Measurements from ENCODE around the gene DEFB128. TPM values are rescaled to one million over a fixed set of nuclear protein-coding genes. Genes with fewer than 3 reads are reported as not detected.

DEFB128 gene
- total RNA-seq (not detected), polyA plus RNA-seq (not detected), total RNA-seq (not detected)

- Histone ChIP-seq H3K9me3 (ENCODE audit: control insufficient read depth in 2 of 3, low read length in 3 of 3) (peaks cover 0 to 3% (median 0%) of the 10 kb centered on the region in 3 experiments), H3K36me3 (ENCODE audit: control insufficient read depth in 2 of 3, insufficient read depth in 3 of 3, low read length in 3 of 3) (no peaks in the 10 kb centered on the region), H3K4me3 (ENCODE audit: low read length) (no peak within 1 kb of the TSS), H3K27ac (ENCODE audit: low read depth, low read length) (no peak within 1 kb of the TSS), H3K4me1 (ENCODE audit: control insufficient read depth in 2 of 2, insufficient read depth in 2 of 2, low read length in 2 of 2) (no peaks in the 10 kb centered on the region), H3K27me3 (ENCODE audit: control insufficient read depth in 2 of 2, insufficient read depth in 2 of 2, low read length in 2 of 2) (no peaks in the 10 kb centered on the region)
- DNase-seq: no peak
- ChIA-PET CTCF (interaction anchor here (0.6 kb wide), 1 partner anchor 76 kb away, joined by 3 read pairs; no protein-coding TSS in a partner anchor), POLR2A (interaction anchor here (0.6 kb wide), 1 partner anchor 104 kb away, joined by 3 read pairs; no protein-coding TSS in a partner anchor)
- H3K36me3 Mint-ChIP-seq: peaks cover 0 to 4% (median 0%) of the 10 kb centered on the region in 5 donors
- intact Hi-C loops (cut with micrococcal nuclease): no loop called here
- H3K9me3 Mint-ChIP-seq: peaks cover under 1 to 32% (median 6%) of the 10 kb centered on the region in 11 donors
- no peak within 1 kb of the TSS for H3K4me3 Mint-ChIP-seq
- no peak within 1 kb of the TSS for H3K27ac Mint-ChIP-seq
- peaks cover 29 to 61% (median 43%) of the 10 kb centered on the region in 5 donors for H3K27me3 Mint-ChIP-seq
- H3K4me1 Mint-ChIP-seq: peaks cover 0 to 2% (median 0%) of the 10 kb centered on the region in 7 donors
- ATAC-seq: no peak
Measured at GRCh38 chr20:189611-190010, at the start of gene DEFB128. DEFB128 (minus strand) TSS chr20:189711; CDS start chr20:189623, 88 bp downstream.

GRCh38 chr20:237929-238328, 48.4 kb upstream of the DEFB128 start:
- Histone ChIP-seq H3K9me3 (ENCODE audit: control insufficient read depth in 2 of 3, low read length in 3 of 3) (no peaks in the 10 kb centered on the region), H3K4me1 (ENCODE audit: control insufficient read depth in 2 of 2, insufficient read depth in 2 of 2, low read length in 2 of 2) (peaks cover 0 to 21% of the 10 kb centered on the region in 2 donors), H3K27me3 (ENCODE audit: control insufficient read depth in 2 of 2, insufficient read depth in 2 of 2, low read length in 2 of 2) (no peaks in the 10 kb centered on the region), H3K4me3 (ENCODE audit: low read length) (peak overlapping the region; percentile 21), H3K27ac (ENCODE audit: low read depth, low read length) (peak overlapping the region; percentile 55), H3K36me3 (ENCODE audit: control insufficient read depth in 2 of 3, insufficient read depth in 3 of 3, low read length in 3 of 3) (no peaks in the 10 kb centered on the region)
- peaks cover 0 to 11% (median 0%) of the 10 kb centered on the region in 5 donors for H3K27me3 Mint-ChIP-seq
- H3K4me1 Mint-ChIP-seq: peaks cover 9 to 33% (median 27%) of the 10 kb centered on the region in 7 donors
- DNase-seq: peak in 2 of 9 donors; percentile 9 to 18
- ATAC-seq: peak; percentile 69
- intact Hi-C loops (cut with micrococcal nuclease): no loop called here
- ChIA-PET CTCF (interaction anchor here (0.8 to 1.5 kb wide), 3 partner anchors 27 to 92 kb away, joined by 3 to 4 read pairs (median 3); no protein-coding TSS in a partner anchor), POLR2A (interaction anchor here (0.7 to 1.3 kb wide), 3 partner anchors 10 to 30 kb away, joined by 3 to 7 read pairs (median 4); partner anchors contain the start of gene DEFB129)
- peak overlapping the region; percentile 77 to 94 (median 87) for H3K27ac Mint-ChIP-seq
- no peaks in the 10 kb centered on the region for H3K36me3 Mint-ChIP-seq
- no peaks in the 10 kb centered on the region for H3K9me3 Mint-ChIP-seq
- H3K4me3 Mint-ChIP-seq: peak overlapping the region; percentile 72 to 90 (median 83)

- Mint-ChIP-seq H3K27ac (peak overlapping the region; percentile 77 to 94 (median 87)), H3K9me3 (no peaks in the 10 kb centered on the region), H3K4me1 (peaks cover 9 to 33% (median 27%) of the 10 kb centered on the region in 7 donors), H3K36me3 (no peaks in the 10 kb centered on the region), H3K27me3 (peaks cover 0 to 9% (median 0%) of the 10 kb centered on the region in 5 donors), H3K4me3 (peak overlapping the region; percentile 72 to 90 (median 83))
- Histone ChIP-seq H3K9me3 (ENCODE audit: control insufficient read depth in 2 of 3, low read length in 3 of 3) (no peaks in the 10 kb centered on the region), H3K4me1 (ENCODE audit: control insufficient read depth in 2 of 2, insufficient read depth in 2 of 2, low read length in 2 of 2) (peaks cover 0 to 21% of the 10 kb centered on the region in 2 donors), H3K27me3 (ENCODE audit: control insufficient read depth in 2 of 2, insufficient read depth in 2 of 2, low read length in 2 of 2) (no peaks in the 10 kb centered on the region), H3K4me3 (ENCODE audit: low read length) (peak overlapping the region; percentile 21), H3K36me3 (ENCODE audit: control insufficient read depth in 2 of 3, insufficient read depth in 3 of 3, low read length in 3 of 3) (no peaks in the 10 kb centered on the region), H3K27ac (ENCODE audit: low read depth, low read length) (peak overlapping the region; percentile 55)
- DNase-seq (peak in 5 of 9 donors; percentile 6 to 60 (median 16)), ATAC-seq (peak; percentile 83)
- ChIA-PET POLR2A (interaction anchor here (0.7 to 1.3 kb wide), 3 partner anchors 9 to 30 kb away, joined by 3 to 7 read pairs (median 4); partner anchors contain the start of gene DEFB129), CTCF (interaction anchor here (0.8 to 1.5 kb wide), 3 partner anchors 27 to 93 kb away, joined by 3 to 4 read pairs (median 3); no protein-coding TSS in a partner anchor)
- intact Hi-C loops (cut with micrococcal nuclease): no loop called here
Measured at GRCh38 chr20:237489-237888, 48.0 kb upstream of the DEFB128 start.

- peak overlapping the region in 3 of 10 donors; percentile 38 to 85 (median 82) for H3K4me3 Mint-ChIP-seq
- peaks cover 9 to 33% (median 27%) of the 10 kb centered on the region in 7 donors for H3K4me1 Mint-ChIP-seq
Measured at GRCh38 chr20:235891-236290, 46.4 kb upstream of the DEFB128 start.

GRCh38 chr20:227439-228105, 38.1 kb upstream of the DEFB128 start:
- Mint-ChIP-seq H3K4me1 (peaks cover 8 to 41% (median 29%) of the 10 kb centered on the region in 7 donors), H3K36me3 (peaks cover 0 to 4% (median 0%) of the 10 kb centered on the region in 5 donors), H3K9me3 (peaks cover 0 to 5% (median 0%) of the 10 kb centered on the region in 11 donors), H3K4me3 (peak overlapping the region in 8 of 10 donors; percentile 14 to 69 (median 42)), H3K27me3 (peaks cover 0 to 13% (median 0%) of the 10 kb centered on the region in 5 donors), H3K27ac (peak overlapping the region; percentile 46 to 95 (median 80))
- H3K27me3 ChIP-seq (ENCODE audit: control insufficient read depth in 2 of 2, insufficient read depth in 2 of 2, low read length in 2 of 2): no peaks in the 10 kb centered on the region
- H3K27ac ChIP-seq (ENCODE audit: low read depth, low read length): peak overlapping the region; percentile 44
- ChIA-PET CTCF (interaction anchor here (0.6 to 1.2 kb wide), 5 partner anchors 10 to 102 kb away, joined by 4 to 6 read pairs (median 5); partner anchors contain the start of gene DEFB132), POLR2A (interaction anchor here (0.5 to 2.6 kb wide), 5 partner anchors 9 to 73 kb away, joined by 4 to 7 read pairs (median 5); no protein-coding TSS in a partner anchor)
- no peaks in the 10 kb centered on the region for H3K9me3 ChIP-seq (ENCODE audit: control insufficient read depth in 2 of 3, low read length in 3 of 3)
- H3K4me3 ChIP-seq (ENCODE audit: low read length): no peak overlapping the region
- H3K36me3 ChIP-seq (ENCODE audit: control insufficient read depth in 2 of 3, insufficient read depth in 3 of 3, low read length in 3 of 3): no peaks in the 10 kb centered on the region
- intact Hi-C loops (cut with micrococcal nuclease): no loop called here
- H3K4me1 ChIP-seq (ENCODE audit: control insufficient read depth in 2 of 2, insufficient read depth in 2 of 2, low read length in 2 of 2): peaks cover 0 to 26% of the 10 kb centered on the region in 2 donors
- peak in 7 of 9 donors; percentile 11 to 55 (median 47) for DNase-seq
- ATAC-seq: peak; percentile 69

More at GRCh38 chr20:235891-236290, 46.4 kb upstream of the DEFB128 start:
- Histone ChIP-seq H3K27me3 (ENCODE audit: control insufficient read depth in 2 of 2, insufficient read depth in 2 of 2, low read length in 2 of 2) (no peaks in the 10 kb centered on the region), H3K4me3 (ENCODE audit: low read length) (no peak overlapping the region), H3K36me3 (ENCODE audit: control insufficient read depth in 2 of 3, insufficient read depth in 3 of 3, low read length in 3 of 3) (no peaks in the 10 kb centered on the region), H3K4me1 (ENCODE audit: control insufficient read depth in 2 of 2, insufficient read depth in 2 of 2, low read length in 2 of 2) (peaks cover 0 to 21% of the 10 kb centered on the region in 2 donors), H3K27ac (ENCODE audit: low read depth, low read length) (no peak overlapping the region), H3K9me3 (ENCODE audit: control insufficient read depth in 2 of 3, low read length in 3 of 3) (no peaks in the 10 kb centered on the region)
- ChIA-PET POLR2A (no interaction called here), CTCF (no interaction called here)
- ATAC-seq (no peak), DNase-seq (no peak)
- Mint-ChIP-seq H3K9me3 (no peaks in the 10 kb centered on the region), H3K27me3 (no peaks in the 10 kb centered on the region), H3K27ac (peak overlapping the region in 4 of 9 donors; percentile 39 to 91 (median 84)), H3K36me3 (no peaks in the 10 kb centered on the region)
- intact Hi-C loops (cut with micrococcal nuclease): no loop called here

- H3K36me3 Mint-ChIP-seq: peaks cover 0 to 4% (median 0%) of the 10 kb centered on the region in 5 donors
- CTCF ChIA-PET: interaction anchor here (0.6 to 1.4 kb wide), 6 partner anchors 10 to 103 kb away, joined by 4 to 6 read pairs (median 5); partner anchors contain the start of gene DEFB132
Measured at GRCh38 chr20:226958-227357, 37.4 kb upstream of the DEFB128 start, which contains the start of gene DEFB129. DEFB129 (plus strand) TSS chr20:227258; CDS start chr20:227289, 31 bp downstream.

More at GRCh38 chr20:226958-227357, 37.4 kb upstream of the DEFB128 start, which contains the start of gene DEFB129:
- Histone ChIP-seq H3K9me3 (ENCODE audit: control insufficient read depth in 2 of 3, low read length in 3 of 3) (no peaks in the 10 kb centered on the region), H3K27me3 (ENCODE audit: control insufficient read depth in 2 of 2, insufficient read depth in 2 of 2, low read length in 2 of 2) (no peaks in the 10 kb centered on the region), H3K4me1 (ENCODE audit: control insufficient read depth in 2 of 2, insufficient read depth in 2 of 2, low read length in 2 of 2) (peaks cover 0 to 26% of the 10 kb centered on the region in 2 donors), H3K4me3 (ENCODE audit: low read length) (no peak within 1 kb of the TSS), H3K36me3 (ENCODE audit: control insufficient read depth in 2 of 3, insufficient read depth in 3 of 3, low read length in 3 of 3) (no peaks in the 10 kb centered on the region), H3K27ac (ENCODE audit: low read depth, low read length) (peak within 1 kb of the TSS; percentile 44)
- H3K4me3 Mint-ChIP-seq: peak within 1 kb of the TSS in 9 of 10 donors; percentile 29 to 69 (median 39)
- DNase-seq: no peak
- H3K4me1 Mint-ChIP-seq: peaks cover 8 to 41% (median 29%) of the 10 kb centered on the region in 7 donors
- ATAC-seq: no peak
- POLR2A ChIA-PET: interaction anchor here (0.5 to 2.6 kb wide), 6 partner anchors 9 to 73 kb away, joined by 3 to 7 read pairs (median 4); no protein-coding TSS in a partner anchor
- H3K27ac Mint-ChIP-seq: peak within 1 kb of the TSS; percentile 46 to 95 (median 80)
- intact Hi-C loops (cut with micrococcal nuclease): no loop called here
- H3K9me3 Mint-ChIP-seq: peaks cover 0 to 5% (median 0%) of the 10 kb centered on the region in 11 donors
- peaks cover 0 to 18% (median 0%) of the 10 kb centered on the region in 5 donors for H3K27me3 Mint-ChIP-seq
